PC-3 (cell line): ENCODE measurements around the gene KAZN. TPM values are rescaled to one million over a fixed set of nuclear protein-coding genes. Genes with fewer than 3 reads are reported as not detected.

Experiments used
- ATAC-seq: fragments of 200-7000 bp; cut with Tn5 transposase; 2 replicates; pipeline ENCODE4 v1.9.1; 2020; ENCODE audit warnings: mild to moderate bottlenecking, moderate library complexity
- BruUV-seq: library from RNA; stranded (reverse); fragments of 400-500 nt; replicated peaks from 2 replicates; lab custom pipeline; 2021; lab: Mats Ljungman, UMichigan
- CTCF ChIA-PET: fragments of 300-600 bp; sonication (Branson Sonifier 250); formaldehyde crosslinking; loops from one replicate; lab custom pipeline; 2022; ENCODE audit warnings: antibody characterized with exemption; lab: Charles Lee
- POLR2A ChIA-PET: fragments of 300-600 bp; sonication (Branson Sonifier 250); formaldehyde crosslinking; loops from one replicate; lab custom pipeline; 2022; ENCODE audit warnings: antibody characterized with exemption; ENCODE audit not compliant: unreplicated experiment; lab: Charles Lee
- DNase-seq: peaks from one replicate; pipeline ENCODE4 v3.0.0-alpha.2; 2015
- H2AFZ ChIP-seq: fragments of 300-600 bp; sonication (generic); 2 replicates; pipeline ENCODE4 v1.6.0; 2016; ENCODE audit warnings: antibody characterized with exemption, low read length
- H3F3A ChIP-seq: fragments of 300-600 bp; sonication (generic); one replicate; pipeline ENCODE4 v1.6.0; 2017; ENCODE audit warnings: antibody characterized with exemption, low read length, control low read depth, mild to moderate bottlenecking; ENCODE audit not compliant: unreplicated experiment
- H3K27ac ChIP-seq: fragments of 300-600 bp; sonication (generic); 2 replicates; pipeline ENCODE4 v1.5.1; 2016; ENCODE audit warnings: mild to moderate bottlenecking, low read length
- H3K27me3 ChIP-seq: fragments of 300-600 bp; sonication (generic); 2 replicates; pipeline ENCODE4 v1.6.1; 2016; ENCODE audit warnings: low read length, mixed read lengths
- H3K36me3 ChIP-seq: fragments of 300-600 bp; sonication (generic); 2 replicates; pipeline ENCODE4 v1.6.1; 2016; ENCODE audit warnings: low read depth, mixed run types, low read length, mixed read lengths
- H3K4me1 ChIP-seq: fragments of 300-600 bp; sonication (generic); 2 replicates; pipeline ENCODE4 v1.5.1; 2016; ENCODE audit warnings: low read length; ENCODE audit not compliant: insufficient read depth
- H3K4me2 ChIP-seq: fragments of 300-600 bp; sonication (generic); 2 replicates; pipeline ENCODE4 v1.6.0; 2016; ENCODE audit warnings: low read length
- H3K4me3 ChIP-seq: fragments of 300-600 bp; sonication (generic); 2 replicates; pipeline ENCODE4 v1.5.1; 2016; ENCODE audit warnings: mild to moderate bottlenecking, low read length, mixed read lengths
- H3K79me2 ChIP-seq: fragments of 300-600 bp; sonication (generic); 2 replicates; pipeline ENCODE4 v1.6.1; 2017; ENCODE audit warnings: low read length, mixed read lengths
- H3K9ac ChIP-seq: fragments of 300-600 bp; sonication (generic); 2 replicates; pipeline ENCODE4 v1.6.0; 2016; ENCODE audit warnings: mild to moderate bottlenecking, low read length
- H3K9me2 ChIP-seq: fragments of 300-600 bp; sonication (generic); replicated peaks from 2 replicates; pipeline ENCODE4 v1.6.1; 2016; ENCODE audit warnings: mixed run types, low read length, mixed read lengths
- H3K9me3 ChIP-seq: fragments of 300-600 bp; sonication (generic); 2 replicates; pipeline ENCODE4 v1.6.1; 2016; ENCODE audit warnings: low read length, mixed read lengths
- H4K20me1 ChIP-seq: fragments of 300-600 bp; sonication (generic); 2 replicates; pipeline ENCODE4 v1.6.1; 2016; ENCODE audit warnings: low read length, mixed read lengths
- CTCF ChIP-seq: fragments of 300-600 bp; sonication (generic); conservative IDR thresholded peaks from 2 replicates; pipeline ENCODE4 v1.5.1; 2017; ENCODE audit warnings: antibody characterized with exemption, low read depth, mild to moderate bottlenecking, low read length
- EZH2 ChIP-seq: fragments of 300-600 bp; sonication (generic); IDR thresholded peaks from one replicate; pipeline ENCODE4 v1.6.1; 2017; ENCODE audit warnings: antibody characterized with exemption, mild to moderate bottlenecking, low read length; ENCODE audit not compliant: unreplicated experiment
- EZH2phosphoT487 ChIP-seq: fragments of 300-600 bp; sonication (generic); IDR thresholded peaks from 2 replicates; pipeline ENCODE4 v1.6.1; 2018; ENCODE audit warnings: mild to moderate bottlenecking, antibody characterized with exemption, low read length, borderline replicate concordance
- intact Hi-C: fragments of 100-400 bp; cut with micrococcal nuclease; formaldehyde crosslinking; loops from 2 replicates; pipeline ENCODE4 v1.9.0; 2023
- total RNA-seq: library from RNA; depleted of rRNA; stranded (reverse); fragments of >200 nt; gene quantifications from 2 replicates; pipeline ENCODE4 v1.2.3, GENCODE V29; 2014

KAZN gene
- total RNA-seq, 1 experiment from 2014 or later: 2.0 TPM

GRCh38 chr1:14687147-14687546 lies 88.7 kb downstream of the KAZN start:
- ATAC-seq: no peak
- Histone ChIP-seq H2AFZ (no peak overlapping the region), H3K9me3 (0 out of 2 replicates have a peak, but pooled peaks cover 5% of the 10 kb centered on the region), H3F3A (no peaks in the 10 kb centered on the region), H3K4me2 (no peak overlapping the region), H3K4me3 (no peak overlapping the region), H4K20me1 (no peaks in the 10 kb centered on the region), H3K36me3 (no peaks in the 10 kb centered on the region), H3K4me1 (peaks cover 6% of the 10 kb centered on the region), H3K9ac (no peak overlapping the region), H3K9me2 (no peaks in the 10 kb centered on the region), H3K79me2 (no peaks in the 10 kb centered on the region), H3K27ac (no peak overlapping the region), H3K27me3 (no peaks in the 10 kb centered on the region)
- no peak for DNase-seq
- ChIA-PET POLR2A (no interaction called here), CTCF (no interaction called here)
- TF ChIP-seq CTCF: no peak
- TF ChIP-seq EZH2phosphoT487: no peak
- TF ChIP-seq EZH2: no peak
- no TSS peak for BruUV-seq
- intact Hi-C loops: no loop called here

GRCh38 chr1:14689996-14690615 lies 91.6 kb downstream of the KAZN start:
- no peaks in the 10 kb centered on the region for H3K9me3 ChIP-seq
- no peak overlapping the region for H3K9ac ChIP-seq
- no peak overlapping the region; the same call in 1 of the 2 replicates for H3K4me2 ChIP-seq
- H3K9me2 ChIP-seq: no peaks in the 10 kb centered on the region
- ChIA-PET CTCF (no interaction called here), POLR2A (no interaction called here)
- no peak overlapping the region for H3K4me3 ChIP-seq
- H3K79me2 ChIP-seq: no peaks in the 10 kb centered on the region
- H2AFZ ChIP-seq: no peak overlapping the region
- H3K4me1 ChIP-seq: peaks cover 6% of the 10 kb centered on the region
- H3K27ac ChIP-seq: no peak overlapping the region
- no peaks in the 10 kb centered on the region for H3K36me3 ChIP-seq
- intact Hi-C loops: no loop called here
- H3F3A ChIP-seq: no peaks in the 10 kb centered on the region
- no peak for TF ChIP-seq EZH2phosphoT487
- TF ChIP-seq CTCF: no peak
- TF ChIP-seq EZH2: no peak
- H3K27me3 ChIP-seq: no peaks in the 10 kb centered on the region
- no TSS peak for BruUV-seq
- DNase-seq (peak; percentile 44), ATAC-seq (no peak)
- H4K20me1 ChIP-seq: no peaks in the 10 kb centered on the region

- Histone ChIP-seq H2AFZ (no peak overlapping the region), H3F3A (no peaks in the 10 kb centered on the region), H3K36me3 (no peaks in the 10 kb centered on the region), H4K20me1 (no peaks in the 10 kb centered on the region), H3K79me2 (no peaks in the 10 kb centered on the region), H3K27me3 (no peaks in the 10 kb centered on the region), H3K4me3 (no peak overlapping the region), H3K27ac (no peak overlapping the region), H3K4me2 (no peak overlapping the region), H3K4me1 (peaks cover 7% of the 10 kb centered on the region), H3K9ac (no peak overlapping the region), H3K9me3 (no peaks in the 10 kb centered on the region), H3K9me2 (no peaks in the 10 kb centered on the region)
- DNase-seq: no peak
- CTCF ChIA-PET: no interaction called here
- TF ChIP-seq CTCF: no peak
- no peak for TF ChIP-seq EZH2phosphoT487
- no peak for TF ChIP-seq EZH2
- no TSS peak for BruUV-seq
- intact Hi-C loops: no loop called here
- ATAC-seq: no peak
- POLR2A ChIA-PET: no interaction called here
Measured at GRCh38 chr1:14693949-14694348, 95.5 kb downstream of the KAZN start.
